HEK293 (cell line): Measurements from ENCODE around the gene INPP4B.

Experiments used
- CTCF ChIA-PET: fragments of 350-600 bp; formaldehyde crosslinking; extraction: SDS; loops from one replicate; lab custom pipeline; 2021; ENCODE audit warnings: antibody characterized with exemption; lab: Yijun Ruan, JAX
- POLR2A ChIA-PET: fragments of 300-600 bp; formaldehyde crosslinking; extraction: SDS; loops from one replicate; lab custom pipeline; 2020; ENCODE audit warnings: antibody characterized with exemption, inconsistent platforms; lab: Yijun Ruan, JAX
- H3K27ac ChIP-seq: fragments of 200-500 bp; sonication (Bioruptor generic); 2 replicates; pipeline ENCODE4 v1.5.1; 2014; ENCODE audit warnings: low read depth, low read length, control low read depth, inconsistent platforms; ENCODE audit errors: extremely low read depth
- H3K36me3 ChIP-seq, 2 experiments: fragments of 200-500 bp in 1 of 2; sonication (Bioruptor generic) in 1 of 2; 1 replicate in 1 of 2; 2 replicates in 1 of 2; pipeline ENCODE4 v1.5.1; 2014 to 2017; ENCODE audit warnings: inconsistent platforms in 2 of 2, low read length in 2 of 2; ENCODE audit not compliant: control insufficient read depth in 2 of 2, insufficient read depth in 1 of 2
- H3K4me1 ChIP-seq: fragments of 200-500 bp; sonication (Bioruptor generic); 2 replicates; pipeline ENCODE4 v1.5.1; 2014; ENCODE audit warnings: mild to moderate bottlenecking, low read length, inconsistent platforms; ENCODE audit not compliant: control insufficient read depth, insufficient read depth
- H3K4me3 ChIP-seq: 2 replicates; pipeline ENCODE4 v1.5.1; 2011; ENCODE audit warnings: low read depth, mild to moderate bottlenecking, control low read depth, low read length, moderate library complexity
- H3K9me3 ChIP-seq: fragments of 200-500 bp; sonication (Bioruptor generic); 2 replicates; pipeline ENCODE4 v1.5.1; 2014; ENCODE audit warnings: low read depth, low read length, inconsistent platforms; ENCODE audit not compliant: control insufficient read depth, insufficient read depth
- AEBP2 ChIP-seq: fragments of 450-650 bp; formaldehyde crosslinking; IDR thresholded peaks from 2 replicates; pipeline ENCODE4 v1.5.1; 2016; ENCODE audit warnings: missing biosample characterization, missing genetic modification characterization, borderline replicate concordance
- GLIS2 ChIP-seq: fragments of 450-650 bp; formaldehyde crosslinking; IDR thresholded peaks from 2 replicates; pipeline ENCODE4 v1.5.1; 2016; ENCODE audit warnings: missing biosample characterization, missing genetic modification characterization
- PRDM2 ChIP-seq: fragments of 450-650 bp; formaldehyde crosslinking; IDR thresholded peaks from 2 replicates; pipeline ENCODE4 v1.5.1; 2016; ENCODE audit warnings: missing biosample characterization, missing genetic modification characterization, borderline replicate concordance
- SCRT2 ChIP-seq: fragments of 450-650 bp; formaldehyde crosslinking; IDR thresholded peaks from 2 replicates; pipeline ENCODE4 v1.5.1; 2016; ENCODE audit warnings: missing biosample characterization, missing genetic modification characterization
- ZFP69B ChIP-seq: fragments of 450-650 bp; formaldehyde crosslinking; IDR thresholded peaks from 2 replicates; pipeline ENCODE4 v1.5.1; 2016; ENCODE audit warnings: missing biosample characterization, missing genetic modification characterization
- ZNF148 ChIP-seq: fragments of 450-650 bp; formaldehyde crosslinking; IDR thresholded peaks from 2 replicates; pipeline ENCODE4 v1.5.0; 2017; ENCODE audit warnings: missing biosample characterization, missing genetic modification characterization, borderline replicate concordance
- ZNF26 ChIP-seq: fragments of 450-650 bp; formaldehyde crosslinking; IDR thresholded peaks from 2 replicates; pipeline ENCODE4 v1.5.1; 2016; ENCODE audit warnings: missing biosample characterization, missing genetic modification characterization
- ZNF362 ChIP-seq: fragments of 450-650 bp; formaldehyde crosslinking; IDR thresholded peaks from 2 replicates; pipeline ENCODE4 v1.5.1; 2016; ENCODE audit warnings: missing biosample characterization, missing genetic modification characterization
- ZNF488 ChIP-seq: fragments of 450-650 bp; formaldehyde crosslinking; IDR thresholded peaks from 2 replicates; pipeline ENCODE4 v1.5.1; 2016; ENCODE audit warnings: missing biosample characterization, missing genetic modification characterization
- ZNF514 ChIP-seq: fragments of 450-650 bp; formaldehyde crosslinking; IDR thresholded peaks from 2 replicates; pipeline ENCODE4 v1.5.1; 2016; ENCODE audit warnings: missing biosample characterization, missing genetic modification characterization
- ZNF548 ChIP-seq: fragments of 450-650 bp; formaldehyde crosslinking; IDR thresholded peaks from 2 replicates; pipeline ENCODE4 v1.5.1; 2016; ENCODE audit warnings: missing biosample characterization, missing genetic modification characterization
- ZNF658 ChIP-seq: fragments of 450-650 bp; formaldehyde crosslinking; IDR thresholded peaks from 2 replicates; pipeline ENCODE4; 2016; ENCODE audit warnings: missing biosample characterization, missing genetic modification characterization
- ZNF660 ChIP-seq: fragments of 450-650 bp; IDR thresholded peaks from 2 replicates; pipeline ENCODE4 v1.5.1; 2018; ENCODE audit warnings: missing biosample characterization, mild to moderate bottlenecking, missing genetic modification characterization
- ZNF692 ChIP-seq: fragments of 450-650 bp; formaldehyde crosslinking; IDR thresholded peaks from 2 replicates; pipeline ENCODE4 v1.5.1; 2016; ENCODE audit warnings: missing biosample characterization, missing genetic modification characterization
- ZNF768 ChIP-seq: fragments of 450-650 bp; formaldehyde crosslinking; IDR thresholded peaks from 2 replicates; pipeline ENCODE4 v1.5.1; 2018; ENCODE audit warnings: missing biosample characterization, mild to moderate bottlenecking, missing genetic modification characterization

The INPP4B gene

GRCh38 chr4:142683997-142684396 is 162.1 kb downstream of the INPP4B start:
- TF ChIP-seq ZNF548 (tag by site-specific recombination) (no peak), ZNF26 (tag by site-specific recombination) (no peak), ZNF658 (tag by site-specific recombination) (no peak), ZNF362 (no peak), ZFP69B (tag by site-specific recombination) (no peak), ZNF768 (tag by site-specific recombination) (no peak)
- TF ChIP-seq, all 188 proteins: peak for 0
- no peak overlapping the region for H3K27ac ChIP-seq
- no peaks in the 10 kb centered on the region for H3K4me1 ChIP-seq
- H3K9me3 ChIP-seq, result no peaks in the 10 kb centered on the region
- H3K36me3 ChIP-seq, result no peaks in the 10 kb centered on the region
- POLR2A ChIA-PET, result no interaction called here
- CTCF ChIA-PET, result interaction anchor here (0.6 kb wide), 1 partner anchor 296 kb away, joined by 3 read pairs; no protein-coding TSS in a partner anchor
- H3K4me3 ChIP-seq, result no peak overlapping the region

- CTCF ChIA-PET, result no interaction called here
- H3K4me3 ChIP-seq, result no peak overlapping the region
- no peaks in the 10 kb centered on the region for H3K4me1 ChIP-seq
- POLR2A ChIA-PET, result no interaction called here
- H3K36me3 ChIP-seq, result no peaks in the 10 kb centered on the region
- no peaks in the 10 kb centered on the region for H3K9me3 ChIP-seq
- no peak overlapping the region for H3K27ac ChIP-seq
- TF ChIP-seq AEBP2 (tag by site-specific recombination) (no peak), ZFP69B (tag by site-specific recombination) (no peak), ZNF660 (tag by site-specific recombination) (no peak), SCRT2 (no peak), ZNF148 (tag by site-specific recombination) (no peak)
Measured at GRCh38 chr4:142683503-142683902, 162.6 kb downstream of the INPP4B start.

GRCh38 chr4:142671516-142671915 is 174.6 kb downstream of the INPP4B start:
- no peaks in the 10 kb centered on the region for H3K4me1 ChIP-seq
- H3K4me3 ChIP-seq, result no peak overlapping the region
- no peaks in the 10 kb centered on the region for H3K9me3 ChIP-seq
- ChIA-PET POLR2A (no interaction called here), CTCF (no interaction called here)
- H3K36me3 ChIP-seq, result no peaks in the 10 kb centered on the region
- no peak overlapping the region for H3K27ac ChIP-seq
- TF ChIP-seq ZNF548 (tag by site-specific recombination), result no peak
- TF ChIP-seq ZNF488 (tag by site-specific recombination), result no peak
- no peak for TF ChIP-seq ZNF514 (tag by site-specific recombination)
- TF ChIP-seq GLIS2 (tag by site-specific recombination), result no peak
- no peak for TF ChIP-seq ZNF692 (tag by site-specific recombination)
- no peak for TF ChIP-seq PRDM2
